ENCODE data around the gene IGFBP7. TPM values are rescaled to one million over a fixed set of nuclear protein-coding genes. Genes with fewer than 3 reads are reported as not detected.

The IGFBP7 gene
- total RNA-seq, 6 experiments from 2014 or later = 46.2 to 347 (median 163) TPM

GRCh38 chr4:57139783-57140182 is 29.6 kb upstream of the IGFBP7 start:
- no peak for ATAC-seq
- no peak overlapping the region for H3K27ac ChIP-seq

GRCh38 chr4:57137261-57137660 is 27.1 kb upstream of the IGFBP7 start:
- TF ChIP-seq CTCF (IDR thresholded peaks at IDR 0.05) (no peak), POLR2A (IDR thresholded peaks at IDR 0.05) (no peak)
- no peak for DNase-seq
- Histone ChIP-seq H3K4me1 (no peaks in the 10 kb centered on the region), H3K9me3 (no peaks in the 10 kb centered on the region), H3K36me3 (no peaks in the 10 kb centered on the region), H3K27me3 (no peaks in the 10 kb centered on the region), H3K27ac (no peak overlapping the region), H3K4me3 (no peak overlapping the region)
- no peak for ATAC-seq
- intact Hi-C loops (cut with DNase I) = no loop called here

More at GRCh38 chr4:57139783-57140182, 29.6 kb upstream of the IGFBP7 start:
- Histone ChIP-seq H3K4me3 (no peak overlapping the region), H3K4me1 (no peaks in the 10 kb centered on the region), H3K36me3 (no peaks in the 10 kb centered on the region), H3K9me3 (no peaks in the 10 kb centered on the region), H3K27me3 (no peaks in the 10 kb centered on the region)
- no peak for DNase-seq
- intact Hi-C loops (cut with DNase I) = no loop called here
- TF ChIP-seq POLR2A (IDR thresholded peaks at IDR 0.05) (no peak), CTCF (IDR thresholded peaks at IDR 0.05) (no peak)

GRCh38 chr4:57136281-57136680 is 26.1 kb upstream of the IGFBP7 start:
- H3K4me1 ChIP-seq = no peaks in the 10 kb centered on the region
- no peak for DNase-seq
- ATAC-seq = no peak
- H3K27ac ChIP-seq = no peak overlapping the region
- no peak for TF ChIP-seq POLR2A (IDR thresholded peaks at IDR 0.05)
- TF ChIP-seq CTCF (IDR thresholded peaks at IDR 0.05) = no peak
- no peak overlapping the region for H3K4me3 ChIP-seq
- intact Hi-C loops (cut with DNase I) = no loop called here
- no peaks in the 10 kb centered on the region for H3K36me3 ChIP-seq
- H3K9me3 ChIP-seq = no peaks in the 10 kb centered on the region
- H3K27me3 ChIP-seq = no peaks in the 10 kb centered on the region

- no peak overlapping the region for H3K4me3 ChIP-seq
- no peaks in the 10 kb centered on the region for H3K4me1 ChIP-seq
- intact Hi-C loops (cut with DNase I) = no loop called here
- H3K9me3 ChIP-seq = no peaks in the 10 kb centered on the region
- DNase-seq (no peak), ATAC-seq (no peak)
- no peaks in the 10 kb centered on the region for H3K36me3 ChIP-seq
- WGBS (ENCODE audit: insufficient coverage, low coverage, low lambda C conversion rate, missing lambda C conversion rate) = 39% methylated on average over 2 of the region's 2 CpGs
- TF ChIP-seq CTCF (IDR thresholded peaks at IDR 0.05) (no peak), POLR2A (IDR thresholded peaks at IDR 0.05) (no peak)
- no peak overlapping the region for H3K27ac ChIP-seq
- no peaks in the 10 kb centered on the region for H3K27me3 ChIP-seq
Measured at GRCh38 chr4:57132743-57133137, 22.6 kb upstream of the IGFBP7 start.

Data from right lobe of liver (tissue), 6 donors.